Measurements from ENCODE around the gene TMCO1.
"Not testable (repeated sequence)": the region's sequence is repeated elsewhere in the genome, so short reads cannot be mapped to it uniquely, and the experiment has no call there.

The TMCO1 gene

DNA sequence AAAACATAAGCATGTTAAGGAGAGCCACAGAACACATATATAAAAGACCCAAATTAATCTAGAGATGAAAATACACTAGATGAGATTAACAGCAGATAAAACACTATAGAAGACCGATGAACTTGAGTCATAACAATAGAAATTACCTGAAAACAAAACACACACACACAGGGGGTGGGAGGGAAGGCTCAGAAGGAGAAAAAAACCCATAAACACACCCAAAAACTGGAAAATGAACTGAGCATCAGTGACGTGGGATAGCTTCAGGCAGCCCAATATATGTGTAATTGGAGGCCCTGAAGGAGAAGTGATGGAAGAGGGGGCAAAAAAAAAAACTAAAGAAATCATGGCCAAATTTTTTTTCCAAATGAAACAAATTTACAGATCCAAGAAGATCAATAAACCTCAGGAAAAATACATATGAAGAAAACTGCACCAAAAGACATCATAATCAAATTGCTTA is 81.7 kb downstream of the TMCO1 start:
- DNase-seq (ENCODE audit: low spot score): no peak

DNA sequence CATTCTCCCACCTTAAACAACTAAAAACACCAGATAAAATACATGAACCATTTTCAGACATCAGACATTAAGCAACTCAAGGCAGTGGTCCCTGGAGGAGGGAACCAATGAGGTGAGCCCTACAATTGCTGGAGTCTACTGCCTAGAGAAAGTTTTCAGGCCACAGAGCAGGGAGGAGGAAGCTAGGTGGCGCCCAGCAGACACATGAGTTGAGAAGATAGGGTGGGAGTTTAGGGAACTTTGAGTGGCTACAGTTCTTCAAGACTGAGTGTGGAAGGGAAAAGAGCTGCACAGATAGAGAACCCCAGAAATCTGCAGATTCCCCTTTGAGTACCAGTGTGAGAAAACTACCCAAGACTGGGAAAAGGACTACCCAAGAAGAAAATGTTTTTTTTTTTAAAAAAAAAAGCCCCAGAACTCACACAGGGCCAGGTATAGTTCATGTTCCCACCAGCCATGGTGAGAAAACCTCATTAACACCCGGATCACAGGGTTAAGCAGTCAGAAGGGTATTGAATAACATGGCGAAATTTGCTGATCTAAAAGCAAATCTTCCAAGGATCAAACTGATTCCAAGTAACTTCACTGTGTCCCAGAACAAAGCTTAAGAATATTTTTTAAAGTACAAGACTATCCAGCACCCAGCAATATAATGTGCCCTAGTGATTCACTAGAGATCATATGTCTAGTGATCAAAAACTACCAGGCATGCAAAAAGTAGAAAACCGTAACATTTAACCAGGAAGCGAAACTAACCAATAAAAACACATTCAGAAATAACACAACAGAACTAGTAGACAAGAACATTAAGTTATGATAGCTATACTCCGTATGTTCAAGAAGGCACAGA is 82.3 kb downstream of the TMCO1 start:
- no peak for DNase-seq (ENCODE audit: low spot score)

DNA sequence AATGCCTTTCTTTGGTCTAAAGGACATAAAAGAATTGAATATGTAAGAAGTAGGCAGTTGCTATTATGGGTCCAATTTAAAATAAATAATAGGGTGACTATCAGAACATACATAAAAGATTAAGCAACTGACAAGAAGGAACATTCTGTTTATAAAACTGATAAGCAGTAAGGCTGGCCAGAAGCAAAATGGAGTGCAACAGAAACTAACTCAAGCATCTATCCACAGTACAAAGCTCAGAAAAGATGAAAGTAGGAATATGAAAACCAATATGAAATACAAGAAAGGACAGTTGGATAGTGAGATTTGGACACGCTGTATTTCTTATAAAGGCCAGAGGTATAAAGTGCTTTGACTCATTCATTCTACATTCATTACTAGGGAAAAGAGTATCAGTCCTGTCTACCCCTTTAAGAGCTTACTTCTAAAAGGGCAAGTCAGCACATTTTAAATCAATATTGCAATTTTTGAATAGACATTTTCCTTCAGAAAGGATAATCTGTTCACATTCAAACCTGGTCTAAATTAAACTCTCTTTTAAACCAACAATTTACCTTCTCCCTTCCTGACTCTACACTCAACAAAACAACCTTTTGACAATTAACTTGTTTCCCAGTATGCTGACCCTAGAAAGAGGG is 84.7 kb downstream of the TMCO1 start:
- no peak for DNase-seq (ENCODE audit: low spot score)

DNA sequence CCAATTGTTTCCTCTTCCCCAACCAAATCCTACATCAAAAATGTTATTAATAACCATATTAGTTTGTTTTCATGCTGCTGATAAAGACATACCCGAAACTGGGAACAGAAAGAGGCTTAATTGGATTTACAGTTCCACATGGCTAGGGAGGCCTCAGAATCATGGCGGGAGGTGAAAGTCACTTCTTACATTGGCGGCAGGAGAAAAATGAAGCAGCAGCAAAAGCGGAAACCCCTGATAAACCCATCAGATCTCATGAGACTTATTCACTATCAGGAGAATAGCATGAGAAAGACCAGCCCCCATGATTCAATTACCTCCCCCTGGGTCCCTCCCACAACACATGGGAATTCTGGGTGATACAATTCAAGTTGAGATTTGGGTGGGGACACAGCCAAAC is 87.9 kb downstream of the TMCO1 start:
- not testable (repeated sequence) for DNase-seq (ENCODE audit: low spot score)

DNA sequence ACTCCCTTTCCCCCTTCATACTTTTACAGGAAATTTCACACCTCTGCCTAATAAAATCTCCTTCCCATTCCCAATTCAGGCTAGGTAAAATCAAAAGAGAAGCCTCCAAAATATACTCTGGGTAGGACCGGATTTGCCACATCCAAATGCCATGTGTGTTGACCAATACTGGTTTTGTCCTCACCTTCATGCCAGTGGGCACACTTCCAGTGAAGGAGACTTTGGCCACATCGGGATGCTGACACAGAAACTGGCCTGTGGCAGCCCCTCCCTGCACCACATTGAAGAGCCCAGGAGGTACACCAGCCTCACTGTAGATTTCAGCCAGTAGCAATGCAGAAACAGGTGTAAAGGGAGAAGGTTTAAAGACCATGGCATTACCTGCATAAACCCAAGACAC is 88.4 kb downstream of the TMCO1 start:
- no peak for DNase-seq (ENCODE audit: low spot score)

DNA sequence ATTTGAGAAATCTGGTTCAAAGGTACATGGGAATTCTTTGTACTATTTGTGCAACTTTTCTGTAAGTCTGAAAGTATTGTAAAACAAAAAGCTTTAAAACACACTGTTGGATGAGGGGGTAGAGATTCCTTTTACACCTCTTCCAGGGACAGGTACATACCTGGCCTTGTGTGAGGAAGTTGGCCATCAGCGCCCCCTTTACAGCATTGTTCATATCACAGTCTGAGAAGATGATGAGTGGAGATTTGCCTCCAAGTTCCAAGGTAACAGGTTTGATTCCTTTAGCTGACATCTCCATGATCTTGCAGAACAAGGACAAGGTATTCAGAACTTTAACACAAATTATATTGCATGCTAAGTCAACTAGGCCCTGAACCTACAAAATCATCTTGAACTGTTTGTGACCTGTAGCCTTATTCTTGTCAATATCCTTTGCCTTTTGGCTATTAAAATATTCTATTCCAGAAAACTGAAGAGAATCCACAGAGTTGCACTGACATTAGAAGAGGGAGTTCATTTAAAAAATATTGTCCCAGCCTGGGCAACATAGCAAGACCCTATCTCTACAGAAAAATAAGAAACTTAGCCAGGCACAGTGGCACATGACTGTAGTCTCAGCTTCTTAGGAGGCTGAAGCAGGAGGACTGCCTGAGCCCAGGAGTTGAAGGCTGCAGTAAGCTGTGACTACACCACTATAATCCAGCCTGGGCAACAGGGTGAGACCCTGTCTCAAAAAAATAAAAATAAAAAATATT is 89.2 kb downstream of the TMCO1 start:
- no peak for DNase-seq (ENCODE audit: low spot score)

DNA sequence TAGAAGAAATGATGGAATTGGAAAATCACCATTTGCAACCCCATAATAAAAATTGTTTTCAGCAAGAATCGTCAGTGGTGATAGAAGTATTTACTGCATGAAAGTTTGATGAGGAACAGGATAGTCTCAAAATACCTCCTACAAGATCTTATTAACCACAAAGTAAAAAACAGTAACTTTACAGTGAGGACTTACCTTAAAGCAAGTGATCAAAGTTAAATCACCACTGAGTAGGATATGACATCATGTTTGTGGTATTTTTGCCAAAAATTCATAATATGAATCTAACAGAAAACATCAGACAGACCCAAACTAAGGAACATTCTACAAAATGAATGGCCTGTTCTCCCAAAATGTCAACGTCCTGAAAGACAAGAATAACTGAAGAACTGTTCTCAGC is 90.2 kb downstream of the TMCO1 start:
- DNase-seq (ENCODE audit: low spot score): no peak

Data from AG08395 (cell line).